HAP-1 (cell line): ENCODE measurements around the gene BAMBI.

Source experiments
- DNase-seq, 2 experiments: peaks; one replicate each; pipeline ENCODE4 v3.0.0-alpha.2; 2016 to 2020; ENCODE audit warnings: low spot score in 2 of 2
- H3K27me3 ChIP-seq: fragments of 250-450 bp; sonication (Bioruptor Pico); 2 replicates; pipeline ENCODE4 v1.5.1; 2020; ENCODE audit warnings: low read depth, mild to moderate bottlenecking, moderate library complexity
- H3K36me3 ChIP-seq: fragments of 250-450 bp; sonication (Bioruptor Pico); replicated peaks from 2 replicates; pipeline ENCODE4 v1.5.1; 2020; ENCODE audit warnings: mild to moderate bottlenecking
- H3K4me1 ChIP-seq: fragments of 250-450 bp; sonication (Bioruptor Pico); 2 replicates; pipeline ENCODE4 v1.5.1; 2020; ENCODE audit warnings: mild to moderate bottlenecking
- H3K4me3 ChIP-seq: fragments of 250-450 bp; sonication (Bioruptor Pico); 2 replicates; pipeline ENCODE4 v1.5.1; 2020; ENCODE audit warnings: mild to moderate bottlenecking, moderate library complexity
- H3K9me3 ChIP-seq: fragments of 250-450 bp; sonication (Bioruptor Pico); 2 replicates; pipeline ENCODE4 v1.5.1; 2020; ENCODE audit warnings: mild to moderate bottlenecking, moderate library complexity
- in situ Hi-C: fragments of 300-500 bp; cut with MboI; formaldehyde crosslinking; loops from 3 replicates; pipeline ENCODE4 v1.14.3; 2020; ENCODE audit warnings: low sequenced_read_pairs, inconsistent platforms, mixed read lengths

The BAMBI gene

DNA sequence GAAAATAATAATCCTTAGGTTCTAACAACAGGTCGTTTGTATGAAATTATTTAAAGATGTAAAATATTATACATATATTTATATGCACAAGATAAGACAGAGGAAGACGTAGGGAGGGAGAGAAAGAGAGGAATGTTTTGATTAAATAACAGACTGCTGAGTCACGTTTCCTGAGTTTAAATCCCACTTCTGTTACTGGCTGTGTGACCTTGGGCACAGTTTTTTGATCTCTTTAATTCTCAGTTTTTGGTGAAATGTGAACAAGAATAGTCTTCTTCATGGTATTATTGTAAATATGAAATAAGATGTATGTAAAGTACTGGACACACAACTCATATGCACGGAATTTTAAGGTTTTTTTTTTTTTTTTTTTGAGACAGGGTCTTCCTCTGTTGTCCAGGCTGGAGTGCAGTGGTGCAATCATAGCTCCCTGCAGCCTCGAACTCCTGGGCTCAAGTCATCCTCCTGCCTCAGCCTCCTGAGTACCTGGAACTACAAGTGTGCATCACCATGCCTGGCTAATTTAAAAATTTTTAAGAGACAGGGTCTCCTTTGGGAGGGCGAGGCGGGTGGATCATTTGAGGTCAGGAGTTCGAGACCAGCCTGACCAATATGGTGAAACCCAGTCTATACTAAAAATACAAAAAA, 42.6 kb downstream of the BAMBI start:
- Histone ChIP-seq H3K27me3 (no peaks in the 10 kb centered on the region), H3K4me1 (peaks cover 13% of the 10 kb centered on the region), H3K36me3 (no peaks in the 10 kb centered on the region), H3K9me3 (no peaks in the 10 kb centered on the region), H3K4me3 (no peak overlapping the region)
- no peak for DNase-seq
- in situ Hi-C loops: no loop called here

DNA sequence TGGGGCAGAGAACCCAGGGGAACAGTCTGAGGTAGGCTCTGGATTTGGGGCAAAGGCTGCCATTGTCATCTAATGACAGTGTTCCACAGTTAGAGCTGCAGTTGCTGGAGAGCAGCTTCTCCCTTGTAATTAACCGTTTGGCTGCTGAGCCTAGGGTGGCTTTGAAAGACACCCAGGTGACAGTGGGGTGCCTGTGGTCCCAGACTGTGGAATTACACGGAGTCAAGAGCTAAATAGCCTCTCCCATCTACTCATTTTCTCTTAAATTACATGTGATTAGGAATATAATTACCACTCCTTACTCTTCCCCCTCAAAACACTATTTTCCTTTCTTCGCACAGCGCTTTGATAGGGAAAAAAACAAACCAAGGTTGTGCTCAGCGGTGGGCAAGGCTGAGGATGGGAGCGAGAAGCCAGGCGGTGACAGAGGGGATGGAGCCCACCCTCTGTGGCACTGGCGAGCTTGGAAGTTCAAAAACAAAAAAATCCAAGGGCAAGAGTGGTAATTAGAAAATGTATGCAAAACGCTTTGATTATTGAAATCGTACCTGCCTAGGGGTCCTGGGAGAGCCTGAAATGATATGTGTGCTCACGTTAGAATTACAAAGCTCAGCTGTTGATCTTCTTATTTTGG, 44.1 kb downstream of the BAMBI start:
- DNase-seq: no peak

DNA sequence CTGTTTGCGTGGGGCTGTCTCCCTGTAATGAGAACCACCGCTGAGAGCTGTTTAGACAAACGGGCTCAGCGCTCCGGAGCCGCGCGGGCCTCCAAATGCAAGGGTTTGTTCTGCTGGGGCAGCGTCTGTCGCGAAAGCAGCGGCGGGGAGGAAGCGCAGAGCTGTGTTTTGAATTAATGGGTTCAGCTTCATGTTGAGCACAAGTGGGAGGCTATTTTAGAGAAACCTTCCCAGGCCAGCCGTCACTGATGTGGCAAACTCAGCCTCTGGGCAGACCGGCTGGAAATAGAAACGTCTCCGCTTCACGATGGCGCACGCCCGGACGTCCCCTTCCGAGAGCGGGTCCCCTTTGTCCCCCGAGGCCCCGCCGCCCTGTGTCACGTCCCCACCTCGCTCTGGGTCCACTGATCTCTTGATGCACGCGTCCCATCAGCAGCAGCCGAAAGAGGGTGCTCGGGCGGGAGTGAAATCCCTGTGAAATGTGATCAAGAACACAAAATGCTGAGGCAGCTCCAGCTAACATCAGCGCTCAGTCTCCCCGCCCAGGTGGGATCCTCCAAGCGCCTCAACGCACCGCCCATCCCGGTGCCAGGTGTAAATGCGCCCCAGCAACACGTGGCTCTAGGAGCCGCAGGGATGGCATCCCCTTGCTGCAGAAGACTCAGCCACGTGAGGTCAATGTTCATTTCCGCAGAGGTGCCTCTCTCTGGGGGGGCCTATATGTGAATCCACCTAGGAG, 44.9 kb downstream of the BAMBI start:
- Histone ChIP-seq H3K36me3 (no peaks in the 10 kb centered on the region), H3K4me1 (peaks cover 19% of the 10 kb centered on the region), H3K27me3 (no peaks in the 10 kb centered on the region), H3K9me3 (no peaks in the 10 kb centered on the region), H3K4me3 (no peak overlapping the region)
- peak in 1 of 2 experiments; percentile 46 for DNase-seq
- in situ Hi-C loops: no loop called here

More for the DNA sequence above, 44.1 kb downstream of the BAMBI start:
- Histone ChIP-seq H3K27me3 (no peaks in the 10 kb centered on the region), H3K4me1 (peaks cover 19% of the 10 kb centered on the region), H3K9me3 (no peaks in the 10 kb centered on the region), H3K36me3 (no peaks in the 10 kb centered on the region), H3K4me3 (no peak overlapping the region)
- in situ Hi-C loops: no loop called here

DNA sequence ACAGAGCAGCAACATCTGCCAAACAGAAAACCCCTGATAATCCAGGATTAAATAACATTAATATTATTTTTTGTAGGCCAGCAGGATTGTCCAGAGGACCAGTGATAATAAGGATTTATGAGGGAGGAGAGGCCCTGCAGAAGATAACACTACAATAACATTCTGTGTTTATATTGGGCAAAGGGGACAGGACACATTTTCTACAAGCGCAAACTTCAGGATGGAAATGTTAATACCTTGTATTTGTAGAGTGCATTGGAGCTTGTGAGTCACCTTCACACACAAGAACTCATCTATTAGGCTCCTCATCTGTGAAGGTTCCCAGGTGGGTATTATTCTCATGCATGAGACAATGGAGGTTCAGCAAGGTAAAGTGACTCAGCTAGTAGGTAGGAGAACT, 51.0 kb downstream of the BAMBI start:
- no peak for DNase-seq
- no peak overlapping the region for H3K4me3 ChIP-seq
- peaks cover 13% of the 10 kb centered on the region for H3K4me1 ChIP-seq
- peaks cover 3% of the 10 kb centered on the region; the same call in 1 of the 2 replicates for H3K9me3 ChIP-seq
- in situ Hi-C loops: no loop called here
- H3K36me3 ChIP-seq: no peaks in the 10 kb centered on the region
- H3K27me3 ChIP-seq: no peaks in the 10 kb centered on the region

DNA sequence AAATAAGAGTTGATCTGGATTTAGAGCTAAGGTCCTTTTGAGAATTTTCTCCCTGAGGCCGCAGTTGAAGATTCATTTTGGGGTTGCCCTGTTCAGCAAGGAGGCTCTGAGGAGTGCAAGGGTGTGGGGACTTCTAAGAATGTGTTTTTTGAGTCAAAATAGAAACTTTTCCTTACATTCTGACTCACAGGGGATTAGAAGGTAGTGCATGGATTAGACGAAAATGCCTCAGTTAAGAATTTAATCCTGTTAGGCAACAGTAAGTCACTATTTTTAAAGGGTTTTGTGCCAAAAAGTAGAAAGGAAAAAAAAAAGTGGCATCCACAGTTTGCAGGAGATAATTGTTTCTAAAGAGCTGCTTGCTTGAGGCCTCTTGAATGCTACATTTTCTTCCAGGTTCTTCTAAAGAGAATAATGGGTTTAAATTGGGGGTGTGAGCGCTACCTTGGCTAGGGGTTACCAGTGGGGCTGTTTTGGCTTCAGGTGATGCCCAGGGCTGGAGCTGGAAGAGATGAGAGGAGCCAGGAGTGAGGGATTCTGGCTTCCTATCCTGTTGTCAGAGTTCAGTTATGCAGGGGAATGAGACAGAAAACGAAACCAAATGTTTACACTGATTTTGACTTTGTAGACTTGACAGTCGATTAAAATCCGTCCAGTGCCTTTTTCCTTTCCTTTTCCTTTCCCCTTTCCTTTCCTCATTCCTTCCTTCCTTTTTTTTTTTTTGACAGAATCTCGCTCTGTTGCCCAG, 52.9 kb downstream of the BAMBI start:
- H3K4me1 ChIP-seq: peaks cover 13% of the 10 kb centered on the region
- H3K9me3 ChIP-seq: peaks cover 7% of the 10 kb centered on the region
- in situ Hi-C loops: no loop called here
- H3K27me3 ChIP-seq: no peaks in the 10 kb centered on the region
- H3K4me3 ChIP-seq: no peak overlapping the region
- DNase-seq: peak in 1 of 2 experiments; percentile 54
- H3K36me3 ChIP-seq: no peaks in the 10 kb centered on the region

DNA sequence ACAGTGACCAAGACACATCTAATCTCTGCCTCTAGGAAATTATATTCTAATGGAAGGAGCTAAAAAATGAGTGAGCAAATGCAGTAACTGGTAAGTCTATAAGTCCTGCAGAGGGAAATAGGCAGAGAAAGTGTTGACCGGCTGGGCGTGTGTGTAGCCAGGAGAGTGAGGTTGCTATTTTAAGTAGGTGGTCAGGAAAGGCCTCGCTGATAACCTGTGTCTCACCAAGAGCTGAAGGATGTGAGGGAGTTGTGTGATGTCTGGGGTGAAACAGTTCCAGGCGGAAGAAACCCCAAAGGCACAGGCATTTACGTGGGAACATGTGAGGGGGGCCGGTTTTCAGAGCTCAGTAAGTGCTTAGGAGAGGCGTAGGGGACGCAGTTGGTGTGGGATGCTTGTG, 54.8 kb downstream of the BAMBI start:
- DNase-seq: no peak
- in situ Hi-C loops: no loop called here
- no peak overlapping the region for H3K4me3 ChIP-seq
- H3K9me3 ChIP-seq: peaks cover 7% of the 10 kb centered on the region
- peaks cover 8% of the 10 kb centered on the region for H3K4me1 ChIP-seq
- no peaks in the 10 kb centered on the region for H3K36me3 ChIP-seq
- no peaks in the 10 kb centered on the region for H3K27me3 ChIP-seq
